Suprapubic skin (tissue), 4 donors: ENCODE measurements around the gene DGKQ. TPM values are rescaled to one million over a fixed set of nuclear protein-coding genes. Genes with fewer than 3 reads are reported as not detected.

Experiments used
- DNase-seq, 2 donors: peaks; one replicate each; pipeline ENCODE4 v3.0.0-alpha.2; 2019; ENCODE audit warnings: low spot score in 2 of 2
- H3K27ac ChIP-seq: fragments of 200-600 bp; sonication (generic); one replicate; pipeline ENCODE4 v1.5.1; 2019
- H3K27me3 ChIP-seq: fragments of 200-600 bp; sonication (generic); one replicate; pipeline ENCODE4 v1.5.1; 2019
- H3K36me3 ChIP-seq: fragments of 200-600 bp; sonication (generic); one replicate; pipeline ENCODE4 v1.5.1; 2019
- H3K4me1 ChIP-seq: fragments of 200-600 bp; sonication (generic); one replicate; pipeline ENCODE4 v1.5.1; 2019
- H3K4me3 ChIP-seq: fragments of 200-600 bp; sonication (generic); one replicate; pipeline ENCODE4 v1.5.1; 2019; ENCODE audit warnings: mild to moderate bottlenecking
- H3K9me3 ChIP-seq: fragments of 200-600 bp; sonication (generic); one replicate; pipeline ENCODE4 v1.5.1; 2019
- CTCF ChIP-seq, 2 donors: fragments of 200-600 bp in 1 of 2; fragments of 450-650 bp in 1 of 2; sonication (generic) in 1 of 2; IDR thresholded peaks; one replicate each; pipeline ENCODE4 v1.5.1; 2016 to 2019; ENCODE audit warnings: antibody characterized with exemption in 2 of 2, mild to moderate bottlenecking in 1 of 2, moderate library complexity in 1 of 2
- EP300 ChIP-seq: sonication (generic); formaldehyde crosslinking; IDR thresholded peaks from one replicate; pipeline ENCODE4 v1.6.1; 2017; ENCODE audit warnings: antibody characterized with exemption
- POLR2A ChIP-seq, 2 donors: fragments of 450-650 bp; IDR thresholded peaks; one replicate each; pipeline ENCODE4 v1.6.1; 2017; ENCODE audit warnings: antibody characterized with exemption in 2 of 2, mild to moderate bottlenecking in 2 of 2, moderate library complexity in 2 of 2
- POLR2AphosphoS5 ChIP-seq, 3 donors: sonication (generic); formaldehyde crosslinking; IDR thresholded peaks; one replicate each; pipeline ENCODE4 v1.6.1; 2017; ENCODE audit warnings: antibody characterized with exemption in 3 of 3
- WGBS: methylation state at CpG from one replicate; pipeline ENCODE4 v1.1.5; 2018; 5-methylcytosine and 5-hydroxymethylcytosine counted together
- total RNA-seq, 4 donors: library from RNA; depleted of rRNA; stranded (reverse); fragments of >200 nt; gene quantifications; one replicate each; pipeline ENCODE4 v1.1.0, GENCODE V29; 2016

DGKQ gene
- total RNA-seq, 4 donors from 2014 or later, result 19.5 to 27.6 (median 23.8) TPM

- peaks cover 23% of the 10 kb centered on the region for H3K27me3 ChIP-seq
- peak overlapping the region; percentile 43 for H3K27ac ChIP-seq
- WGBS, result 71% methylated on average over 4 of the region's 25 CpGs
- DNase-seq, result no peak
- H3K36me3 ChIP-seq, result peaks cover 24% of the 10 kb centered on the region
- TF ChIP-seq CTCF (IDR thresholded peaks at IDR 0.05), result no peak
- no peak for TF ChIP-seq POLR2AphosphoS5 (IDR thresholded peaks at IDR 0.05)
- TF ChIP-seq POLR2A (IDR thresholded peaks at IDR 0.05), result no peak
- no peak for TF ChIP-seq EP300
- H3K4me1 ChIP-seq, result peaks cover 23% of the 10 kb centered on the region
- H3K4me3 ChIP-seq, result no peak overlapping the region
- H3K9me3 ChIP-seq, result no peaks in the 10 kb centered on the region
Observed at GRCh38 chr4:992297-993110, 19.1 kb upstream of the DGKQ start.

GRCh38 chr4:991451-992296 lies 18.3 kb upstream of the DGKQ start:
- DNase-seq, result no peak
- H3K36me3 ChIP-seq, result peaks cover 24% of the 10 kb centered on the region
- WGBS, result 95% methylated on average over 8 of the region's 50 CpGs
- no peak for TF ChIP-seq POLR2A (IDR thresholded peaks at IDR 0.05)
- no peak for TF ChIP-seq CTCF (IDR thresholded peaks at IDR 0.05)
- no peak for TF ChIP-seq POLR2AphosphoS5 (IDR thresholded peaks at IDR 0.05)
- no peak for TF ChIP-seq EP300
- peaks cover 14% of the 10 kb centered on the region for H3K27me3 ChIP-seq
- no peaks in the 10 kb centered on the region for H3K9me3 ChIP-seq
- peak overlapping the region; percentile 43 for H3K27ac ChIP-seq
- H3K4me3 ChIP-seq, result no peak overlapping the region
- peaks cover 19% of the 10 kb centered on the region for H3K4me1 ChIP-seq

GRCh38 chr4:990746-991367 lies 17.5 kb upstream of the DGKQ start:
- Histone ChIP-seq H3K4me3 (no peak overlapping the region), H3K9me3 (no peaks in the 10 kb centered on the region), H3K4me1 (peaks cover 23% of the 10 kb centered on the region), H3K27me3 (peaks cover 6% of the 10 kb centered on the region), H3K27ac (no peak overlapping the region), H3K36me3 (peaks cover 24% of the 10 kb centered on the region)
- TF ChIP-seq POLR2AphosphoS5 (IDR thresholded peaks at IDR 0.05), result no peak
- no peak for TF ChIP-seq POLR2A (IDR thresholded peaks at IDR 0.05)
- TF ChIP-seq EP300, result no peak
- no peak for TF ChIP-seq CTCF (IDR thresholded peaks at IDR 0.05)
- no peak for DNase-seq
- WGBS, result 87% methylated on average over 3 of the region's 26 CpGs

- Histone ChIP-seq H3K36me3 (peaks cover 24% of the 10 kb centered on the region), H3K27me3 (no peaks in the 10 kb centered on the region), H3K4me1 (peaks cover 32% of the 10 kb centered on the region), H3K9me3 (no peaks in the 10 kb centered on the region), H3K4me3 (no peak overlapping the region), H3K27ac (no peak overlapping the region)
- no peak for TF ChIP-seq POLR2A (IDR thresholded peaks at IDR 0.05)
- TF ChIP-seq EP300, result no peak
- DNase-seq, result no peak
- 100% methylated on average over 7 of the region's 58 CpGs for whole genome bisulfite sequencing
Observed at GRCh38 chr4:989722-990471, 16.5 kb upstream of the DGKQ start.
